Measurements from ENCODE around the gene NMD3. TPM values are rescaled to one million over a fixed set of nuclear protein-coding genes. Genes with fewer than 3 reads are reported as not detected.
"Not testable (repeated sequence)": the region's sequence is repeated elsewhere in the genome, so short reads cannot be mapped to it uniquely, and the experiment has no call there.

The NMD3 gene
- total RNA-seq, 1 donor from 2014 or later = 41.4 TPM

DNA sequence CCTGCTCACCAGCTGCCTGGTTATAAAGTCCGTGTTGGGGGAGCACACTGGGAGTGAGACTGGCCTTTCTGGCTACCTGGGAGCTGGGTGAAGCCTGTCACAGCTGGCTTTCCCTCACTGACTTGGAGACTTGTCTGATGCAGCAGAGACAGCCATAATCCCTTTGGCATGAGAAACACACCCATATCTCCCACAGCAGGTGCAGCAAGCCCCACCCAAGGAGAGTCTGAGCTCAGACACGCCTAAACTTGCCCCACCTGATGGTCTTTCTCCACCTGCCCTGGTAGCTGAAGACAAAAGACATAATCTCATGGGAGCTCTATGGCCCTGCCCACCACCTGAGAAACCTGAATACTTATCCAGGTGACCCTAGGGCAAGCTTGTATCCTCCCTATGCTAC lies 54.8 kb downstream of the NMD3 start:
- Histone ChIP-seq H2AFZ (replicated peaks) (no peak overlapping the region), H4K20me1 (ENCODE audit: low read depth) (no peaks in the 10 kb centered on the region), H3K9me3 (ENCODE audit: low read depth) (no peaks in the 10 kb centered on the region), H3K27me3 (no peaks in the 10 kb centered on the region), H3F3A (ENCODE audit: low read depth) (no peaks in the 10 kb centered on the region), H3K79me2 (ENCODE audit: low read depth) (no peaks in the 10 kb centered on the region), H3K36me3 (no peaks in the 10 kb centered on the region), H3K9ac (no peak overlapping the region), H3K4me2 (no peak overlapping the region), H3K4me1 (no peaks in the 10 kb centered on the region), H3K4me3 (no peak overlapping the region), H3K27ac (no peak overlapping the region)
- no peak overlapping the region for H3K4me3 Mint-ChIP-seq
- H3K36me3 Mint-ChIP-seq = peaks cover 10% of the 10 kb centered on the region
- no peak overlapping the region for H3K27ac Mint-ChIP-seq
- TF ChIP-seq EZH2 (IDR thresholded peaks at IDR 0.05) (no peak), EZH2phosphoT487 (IDR thresholded peaks at IDR 0.05) (no peak)
- TF ChIP-seq, protein P1, sequence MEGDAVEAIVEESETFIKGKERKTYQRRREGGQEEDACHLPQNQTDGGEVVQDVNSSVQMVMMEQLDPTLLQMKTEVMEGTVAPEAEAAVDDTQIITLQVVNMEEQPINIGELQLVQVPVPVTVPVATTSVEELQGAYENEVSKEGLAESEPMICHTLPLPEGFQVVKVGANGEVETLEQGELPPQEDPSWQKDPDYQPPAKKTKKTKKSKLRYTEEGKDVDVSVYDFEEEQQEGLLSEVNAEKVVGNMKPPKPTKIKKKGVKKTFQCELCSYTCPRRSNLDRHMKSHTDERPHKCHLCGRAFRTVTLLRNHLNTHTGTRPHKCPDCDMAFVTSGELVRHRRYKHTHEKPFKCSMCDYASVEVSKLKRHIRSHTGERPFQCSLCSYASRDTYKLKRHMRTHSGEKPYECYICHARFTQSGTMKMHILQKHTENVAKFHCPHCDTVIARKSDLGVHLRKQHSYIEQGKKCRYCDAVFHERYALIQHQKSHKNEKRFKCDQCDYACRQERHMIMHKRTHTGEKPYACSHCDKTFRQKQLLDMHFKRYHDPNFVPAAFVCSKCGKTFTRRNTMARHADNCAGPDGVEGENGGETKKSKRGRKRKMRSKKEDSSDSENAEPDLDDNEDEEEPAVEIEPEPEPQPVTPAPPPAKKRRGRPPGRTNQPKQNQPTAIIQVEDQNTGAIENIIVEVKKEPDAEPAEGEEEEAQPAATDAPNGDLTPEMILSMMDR (IDR thresholded peaks at IDR 0.05) = no peak
- H3K27me3 Mint-ChIP-seq (ENCODE audit: insufficient read depth, low read depth) = peaks cover 5% of the 10 kb centered on the region
- H3K4me1 Mint-ChIP-seq = no peaks in the 10 kb centered on the region
- no peak for DNase-seq (ENCODE audit: low spot score)
- peaks cover 25% of the 10 kb centered on the region for H3K9me3 Mint-ChIP-seq

DNA sequence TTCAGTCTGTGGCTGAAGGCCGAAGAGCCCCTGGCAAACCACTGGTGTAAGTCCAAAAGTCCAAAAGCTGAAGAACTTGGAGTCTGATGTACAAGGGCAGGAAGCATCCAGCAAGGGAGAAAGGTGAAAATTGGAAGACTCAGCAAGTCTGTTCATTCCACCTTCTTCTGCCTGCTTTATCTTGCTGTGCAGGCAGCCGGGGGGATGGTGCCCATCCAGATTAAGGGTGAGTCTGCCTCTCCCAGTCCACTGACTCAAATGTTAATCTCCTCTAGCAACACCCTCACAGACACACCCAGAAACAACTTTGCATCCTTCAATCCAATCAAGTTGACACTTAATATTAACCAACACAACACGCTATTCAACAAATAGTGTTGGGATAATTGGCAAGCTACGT lies 61.3 kb downstream of the NMD3 start:
- H3K27ac Mint-ChIP-seq; H4K20me1 ChIP-seq (ENCODE audit: low read depth); H3K9ac ChIP-seq; H3K4me1 ChIP-seq; H3K79me2 ChIP-seq (ENCODE audit: low read depth); DNase-seq (ENCODE audit: low spot score); H3K36me3 ChIP-seq; H3K4me3 ChIP-seq; H3K27me3 Mint-ChIP-seq (ENCODE audit: insufficient read depth, low read depth); H3K36me3 Mint-ChIP-seq; H3K27ac ChIP-seq; H2AFZ ChIP-seq (replicated peaks); H3F3A ChIP-seq (ENCODE audit: low read depth); H3K4me3 Mint-ChIP-seq; H3K27me3 ChIP-seq; H3K4me1 Mint-ChIP-seq; H3K9me3 ChIP-seq (ENCODE audit: low read depth); H3K4me2 ChIP-seq: not testable (repeated sequence)
- H3K9me3 Mint-ChIP-seq = peaks cover 26% of the 10 kb centered on the region

DNA sequence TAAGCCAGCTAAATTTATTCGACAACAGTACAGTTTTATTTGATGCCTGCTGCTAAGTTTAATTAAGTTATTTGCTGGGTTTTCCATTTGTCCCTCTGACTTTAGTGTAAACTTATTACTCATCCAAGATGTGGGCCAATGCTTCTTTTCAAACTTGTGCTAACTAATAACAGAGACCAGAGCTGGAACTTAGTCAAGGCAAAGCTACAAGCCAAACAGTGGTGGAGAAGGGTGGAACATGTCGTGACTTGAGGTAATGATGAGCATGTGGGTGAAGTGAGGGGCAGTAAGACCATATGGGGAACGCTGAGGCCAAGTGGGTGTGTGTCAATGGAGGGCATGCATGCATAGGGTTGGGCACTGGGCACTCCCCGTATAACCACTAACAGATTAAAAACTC lies 63.9 kb downstream of the NMD3 start:
- no peaks in the 10 kb centered on the region for H3K4me1 Mint-ChIP-seq
- no peaks in the 10 kb centered on the region for H3K27me3 ChIP-seq
- no peaks in the 10 kb centered on the region for H3K79me2 ChIP-seq (ENCODE audit: low read depth)
- H3K4me1 ChIP-seq = no peaks in the 10 kb centered on the region
- H3K9me3 ChIP-seq (ENCODE audit: low read depth) = no peaks in the 10 kb centered on the region
- H3F3A ChIP-seq (ENCODE audit: low read depth) = no peaks in the 10 kb centered on the region
- H3K27ac ChIP-seq = no peak overlapping the region
- no peaks in the 10 kb centered on the region for H3K36me3 Mint-ChIP-seq
- TF ChIP-seq, protein P1 (IDR thresholded peaks at IDR 0.05) = no peak
- TF ChIP-seq EZH2phosphoT487 (IDR thresholded peaks at IDR 0.05) (no peak), EZH2 (IDR thresholded peaks at IDR 0.05) (no peak)
- H4K20me1 ChIP-seq (ENCODE audit: low read depth) = no peaks in the 10 kb centered on the region
- H2AFZ ChIP-seq (replicated peaks) = no peak overlapping the region
- H3K36me3 ChIP-seq = no peaks in the 10 kb centered on the region
- H3K27me3 Mint-ChIP-seq (ENCODE audit: insufficient read depth, low read depth) = no peaks in the 10 kb centered on the region
- H3K9me3 Mint-ChIP-seq = peaks cover 8% of the 10 kb centered on the region
- H3K4me2 ChIP-seq = no peak overlapping the region
- H3K4me3 Mint-ChIP-seq = no peak overlapping the region
- H3K27ac Mint-ChIP-seq = no peak overlapping the region
- no peak overlapping the region for H3K9ac ChIP-seq
- no peak overlapping the region for H3K4me3 ChIP-seq
- DNase-seq (ENCODE audit: low spot score) = no peak

DNA sequence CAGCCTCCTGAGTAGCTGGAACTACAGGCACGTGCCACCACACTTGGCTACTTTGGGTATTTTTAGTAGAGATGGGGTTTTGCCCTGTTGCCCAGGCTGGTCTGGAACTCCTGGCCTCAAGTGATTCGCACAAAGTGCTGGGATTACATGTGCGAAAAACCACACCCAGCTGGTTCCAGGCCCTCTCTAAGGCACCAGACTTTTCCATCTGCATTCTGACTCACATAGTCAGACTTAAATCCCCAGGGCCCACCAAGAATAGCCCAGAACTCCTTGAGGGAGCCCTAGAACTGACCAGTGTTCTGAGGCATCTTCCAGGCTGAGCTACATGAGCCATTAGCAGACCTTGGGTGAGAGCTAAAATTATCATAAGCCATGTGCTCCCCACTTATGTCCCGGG lies 68.1 kb downstream of the NMD3 start:
- Histone ChIP-seq H4K20me1 (ENCODE audit: low read depth) (no peaks in the 10 kb centered on the region), H3K4me3 (no peak overlapping the region), H3K9me3 (ENCODE audit: low read depth) (no peaks in the 10 kb centered on the region), H3K36me3 (no peaks in the 10 kb centered on the region), H3K9ac (no peak overlapping the region), H2AFZ (replicated peaks) (no peak overlapping the region), H3F3A (ENCODE audit: low read depth) (no peaks in the 10 kb centered on the region), H3K4me1 (no peaks in the 10 kb centered on the region), H3K4me2 (no peak overlapping the region), H3K27me3 (no peaks in the 10 kb centered on the region), H3K27ac (no peak overlapping the region), H3K79me2 (ENCODE audit: low read depth) (no peaks in the 10 kb centered on the region)
- H3K9me3 Mint-ChIP-seq = no peaks in the 10 kb centered on the region
- H3K4me3 Mint-ChIP-seq = no peak overlapping the region
- H3K4me1 Mint-ChIP-seq = no peaks in the 10 kb centered on the region
- TF ChIP-seq EZH2 (IDR thresholded peaks at IDR 0.05) (no peak), EZH2phosphoT487 (IDR thresholded peaks at IDR 0.05) (no peak)
- TF ChIP-seq, protein P1 (IDR thresholded peaks at IDR 0.05) = no peak
- H3K27me3 Mint-ChIP-seq (ENCODE audit: insufficient read depth, low read depth) = no peaks in the 10 kb centered on the region
- H3K27ac Mint-ChIP-seq = no peak overlapping the region
- no peaks in the 10 kb centered on the region for H3K36me3 Mint-ChIP-seq
- DNase-seq (ENCODE audit: low spot score) = no peak

All from neural progenitor cell (in vitro differentiated cells).